Stimulated activated CD8-positive, alpha-beta memory T cell treated with anti-CD3 and anti-CD28 coated beads, Interleukin-4, amount 100 ng/mL, for 48 hours (primary cell): ENCODE results near the gene PLOD2.
"Not testable (repeated sequence)": the region's sequence is repeated elsewhere in the genome, so short reads cannot be mapped to it uniquely, and the experiment has no call there.

ENCODE experiments used
- DNase-seq: peaks from one replicate; pipeline ENCODE4 v3.0.0-alpha.2; 2020

The PLOD2 gene

GRCh38 chr3:146134348-146135117 is 26.5 kb downstream of the PLOD2 start:
- no peak for DNase-seq

GRCh38 chr3:146133441-146133840 is 27.5 kb downstream of the PLOD2 start:
- DNase-seq, result no peak

GRCh38 chr3:146131616-146132410 is 29.2 kb downstream of the PLOD2 start:
- no peak for DNase-seq

GRCh38 chr3:146130881-146131371 is 30.1 kb downstream of the PLOD2 start:
- no peak for DNase-seq

GRCh38 chr3:146129750-146130149 is 31.2 kb downstream of the PLOD2 start:
- DNase-seq, result no peak

GRCh38 chr3:146128939-146129338 is 32.0 kb downstream of the PLOD2 start:
- no peak for DNase-seq

- no peak for DNase-seq
These were observed 32.8 kb downstream of the PLOD2 start for GRCh38 chr3:146128179-146128578.

GRCh38 chr3:146125951-146126350 is 35.0 kb downstream of the PLOD2 start:
- DNase-seq, result no peak

GRCh38 chr3:146124126-146124801 is 36.7 kb downstream of the PLOD2 start:
- DNase-seq, result no peak

- no peak for DNase-seq
These were observed 43.3 kb downstream of the PLOD2 start for GRCh38 chr3:146117406-146118285.

GRCh38 chr3:146115619-146116018 is 45.4 kb downstream of the PLOD2 start:
- DNase-seq, result no peak

- DNase-seq, result not testable (repeated sequence)
These were observed 47.2 kb downstream of the PLOD2 start for GRCh38 chr3:146113804-146114203.

GRCh38 chr3:146111337-146111736 is 49.6 kb downstream of the PLOD2 start:
- no peak for DNase-seq

GRCh38 chr3:146110161-146110560 is 50.8 kb downstream of the PLOD2 start:
- DNase-seq, result no peak

GRCh38 chr3:146106986-146107385 is 54.0 kb downstream of the PLOD2 start:
- DNase-seq, result no peak

GRCh38 chr3:146104068-146104467 is 56.9 kb downstream of the PLOD2 start:
- DNase-seq, result no peak

- DNase-seq, result no peak
These were observed 58.1 kb downstream of the PLOD2 start for GRCh38 chr3:146102885-146103284.

- no peak for DNase-seq
These were observed 59.4 kb downstream of the PLOD2 start for GRCh38 chr3:146101538-146101937.

- DNase-seq, result no peak
These were observed 60.0 kb downstream of the PLOD2 start for GRCh38 chr3:146100825-146101444.

- no peak for DNase-seq
These were observed 60.8 kb downstream of the PLOD2 start for GRCh38 chr3:146100180-146100579.

GRCh38 chr3:146099316-146099715 is 61.7 kb downstream of the PLOD2 start:
- no peak for DNase-seq

GRCh38 chr3:146093896-146094295 is 67.1 kb downstream of the PLOD2 start:
- no peak for DNase-seq
